UCSD-AML1 (cell line): ENCODE results near the gene ERMAP.

Experiments used
- DNase-seq: peaks from one replicate; lab custom pipeline; 2025; ENCODE audit not compliant: unreplicated experiment; lab: John Stamatoyannopoulos, UW

ERMAP gene

GRCh38 chr1:42816585-42817439 is at the start of gene ERMAP, which contains the start of gene SVBP:
ERMAP (plus strand) TSS chr1:42817122; CDS start chr1:42830449, 13,327 bp downstream.
SVBP (minus strand) TSS chr1:42817397; CDS start chr1:42816544, 853 bp downstream.
- DNase-seq, result peak; percentile 94

- no peak for DNase-seq
Measured at GRCh38 chr1:42767510-42768000, 49.4 kb upstream of the ERMAP start.

- DNase-seq, result no peak
Measured at GRCh38 chr1:42768172-42768571, 48.8 kb upstream of the ERMAP start.

- DNase-seq, result no peak
Measured at GRCh38 chr1:42769811-42770210, 47.1 kb upstream of the ERMAP start.

- no peak for DNase-seq
Measured at GRCh38 chr1:42773420-42773819, 43.5 kb upstream of the ERMAP start.

- no peak for DNase-seq
Measured at GRCh38 chr1:42774928-42775526, 41.9 kb upstream of the ERMAP start.

- DNase-seq, result no peak
Measured at GRCh38 chr1:42776502-42776901, 40.4 kb upstream of the ERMAP start.

GRCh38 chr1:42777852-42778251 is 39.1 kb upstream of the ERMAP start:
- no peak for DNase-seq

- no peak for DNase-seq
Measured at GRCh38 chr1:42779725-42780124, 37.2 kb upstream of the ERMAP start.

GRCh38 chr1:42780176-42780575 is 36.7 kb upstream of the ERMAP start:
- no peak for DNase-seq

- DNase-seq, result no peak
Measured at GRCh38 chr1:42783092-42783491, 33.8 kb upstream of the ERMAP start.

GRCh38 chr1:42784547-42784945 is 32.4 kb upstream of the ERMAP start:
- DNase-seq, result no peak

GRCh38 chr1:42784946-42785693 is 31.8 kb upstream of the ERMAP start, which contains the start of gene TMEM269:
TMEM269 (plus strand) TSS chr1:42784991; CDS start chr1:42789894, 4,903 bp downstream.
- DNase-seq, result peak; percentile 60

GRCh38 chr1:42786097-42786496 is 30.8 kb upstream of the ERMAP start:
- no peak for DNase-seq

GRCh38 chr1:42788021-42788420 is 28.9 kb upstream of the ERMAP start:
- DNase-seq, result no peak

- DNase-seq, result no peak
Measured at GRCh38 chr1:42793824-42794223, 23.1 kb upstream of the ERMAP start.

- DNase-seq, result no peak
Measured at GRCh38 chr1:42797414-42797813, 19.5 kb upstream of the ERMAP start.

- no peak for DNase-seq
Measured at GRCh38 chr1:42797979-42798378, 18.9 kb upstream of the ERMAP start.

- DNase-seq, result no peak
Measured at GRCh38 chr1:42801832-42802473, 15.0 kb upstream of the ERMAP start.

- DNase-seq, result no peak
Measured at GRCh38 chr1:42806171-42806570, 10.8 kb upstream of the ERMAP start.

- DNase-seq, result no peak
Measured at GRCh38 chr1:42806593-42806992, 10.3 kb upstream of the ERMAP start.
